Adrenal gland (tissue), 12 donors: Measurements from ENCODE around the gene GTPBP4. TPM values are rescaled to one million over a fixed set of nuclear protein-coding genes. Genes with fewer than 3 reads are reported as not detected.

Experiments
- DNase-seq, 7 donors: peaks; one replicate each; pipeline ENCODE4 v3.0.0-alpha.2; 2019 to 2020
- H3K27ac ChIP-seq, 5 donors: fragments of 200-600 bp; sonication (generic) in 4 of 5; 1 replicate in 3 of 5; 2 replicates in 2 of 5; pipeline versions ENCODE4 v1.5.1 to v1.8.0; 2016 to 2020; ENCODE audit warnings: mild to moderate bottlenecking in 1 of 5
- H3K27me3 ChIP-seq: fragments of 200-600 bp; 2 replicates; pipeline ENCODE4 v1.8.0; 2021
- H3K36me3 ChIP-seq, 2 donors: fragments of 200-600 bp; replicated peaks in 1 of 2; 1 replicate in 1 of 2; 2 replicates in 1 of 2; pipeline versions ENCODE4 v1.5.1 to v1.8.0; 2018 to 2022
- H3K4me1 ChIP-seq, 2 donors: fragments of 200-600 bp; replicated peaks in 1 of 2; 1 replicate in 1 of 2; 2 replicates in 1 of 2; pipeline versions ENCODE4 v1.5.1 to v1.8.0; 2018 to 2021
- H3K4me3 ChIP-seq, 4 donors: fragments of 200-600 bp; sonication (generic) in 3 of 4; one replicate each; pipeline ENCODE4 v1.5.1; 2016 to 2018
- H3K9me3 ChIP-seq, 3 donors: fragments of 200-600 bp; sonication (generic) in 1 of 3; replicated peaks in 1 of 3; 1 replicate in 2 of 3; 2 replicates in 1 of 3; pipeline versions ENCODE4 v1.5.1 to v1.8.0; 2016 to 2021
- CTCF ChIP-seq, 6 experiments: fragments of 450-650 bp in 4 of 6; fragments of 200-600 bp in 2 of 6; sonication (generic) in 1 of 6; IDR thresholded peaks; 1 replicate in 5 of 6; 2 replicates in 1 of 6; pipeline versions ENCODE4 v1.5.1 to v1.8.0; 2016 to 2021; ENCODE audit warnings: antibody characterized with exemption in 6 of 6, mild to moderate bottlenecking in 2 of 6, moderate library complexity in 1 of 6
- POLR2A ChIP-seq, 2 donors: fragments of 450-650 bp; IDR thresholded peaks; one replicate each; pipeline ENCODE4 v1.6.1; 2017; ENCODE audit warnings: antibody characterized with exemption in 2 of 2, mild to moderate bottlenecking in 2 of 2, moderate library complexity in 1 of 2
- WGBS, 4 donors: extraction: QIAGEN DNeasy Blood & Tissue Kit in 2 of 4; methylation state at CpG; one replicate each; pipeline versions ENCODE4 v1.1.5 to v1.1.7; 2013 to 2017; 5-methylcytosine and 5-hydroxymethylcytosine counted together
- intact Hi-C, 2 donors: fragments of 100-400 bp; cut with DNase I; formaldehyde crosslinking; loops; one replicate each; pipeline versions ENCODE4 v1.14.1 to v1.15.0; 2022 to 2023
- polyA plus RNA-seq, 3 donors: library from polyadenylated mRNA; stranded (reverse); fragments of 200-250 nt in 2 of 3; fragments of 350-450 nt in 1 of 3; fragmentation: Illumina TruSeq in 1 of 3; extraction: RNeasy Lipid Tissue Mini Kit (QIAGEN cat#74804) in 1 of 3; gene quantifications; one replicate each; pipeline ENCODE4 v1.2.3, GENCODE V29; 2013 to 2014
- total RNA-seq, 9 donors: library from RNA; depleted of rRNA in 4 of 9; stranded (reverse); fragments of >200 nt in 4 of 9; fragments of 120-200 nt in 1 of 9; fragmentation: NEBNext Ultra II Directional in 1 of 9; extraction: Animal tissue kit (Norgen Biotek cat#: 25700) in 1 of 9; gene quantifications; one replicate each; pipeline versions ENCODE4 v1.1.0 to v1.2.4, GENCODE V29; 2013 to 2023
- donor health status: healthy with polysubstance abuse.
- donor health status: Bipolar disorder and iron deficiency.
- donor health status: DM: yes; HTN: yes; CAD: no.
- donor health status: DM: no; HTN: no; CAD: no.
- donor health status: DM: no; HTN: no; CAD: no.
- donor health status: DM: yes; HTN: yes; CAD: no.

Gene GTPBP4
- total and polyA plus RNA-seq, 12 donors = 15.2 to 196 (median 33.4) TPM

DNA sequence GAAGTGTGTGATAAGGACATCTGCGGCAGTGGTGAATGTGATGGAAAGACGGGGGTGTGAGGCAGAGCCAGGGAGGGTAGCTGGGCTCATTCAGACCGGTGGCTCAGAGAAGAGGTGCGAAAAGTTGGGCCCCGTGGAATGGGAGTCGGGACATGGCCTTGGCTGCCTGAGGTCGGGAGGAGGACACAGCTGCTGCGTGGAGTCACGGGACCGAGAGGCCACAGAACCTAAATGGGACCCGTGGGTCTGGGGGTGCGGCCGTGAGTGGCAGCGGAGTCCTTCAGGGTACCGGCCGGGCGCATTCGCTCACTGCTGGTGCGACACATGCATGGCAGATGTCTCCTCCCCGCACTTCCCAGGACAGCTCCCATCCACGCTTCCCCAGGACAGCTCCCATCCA is 33.8 kb upstream of the GTPBP4 start:
- Histone ChIP-seq H3K4me1 (no peaks in the 10 kb centered on the region), H3K4me3 (no peak overlapping the region), H3K9me3 (no peaks in the 10 kb centered on the region), H3K27me3 (no peaks in the 10 kb centered on the region), H3K27ac (no peak overlapping the region), H3K36me3 (no peaks in the 10 kb centered on the region)
- intact Hi-C loops = no loop called here
- WGBS, 4 donors = 86 to 89% (median 88%) methylated on average over 11 to 21 of the region's 21 CpGs
- TF ChIP-seq CTCF (IDR thresholded peaks at IDR 0.05) = no peak
- no peak for DNase-seq

DNA sequence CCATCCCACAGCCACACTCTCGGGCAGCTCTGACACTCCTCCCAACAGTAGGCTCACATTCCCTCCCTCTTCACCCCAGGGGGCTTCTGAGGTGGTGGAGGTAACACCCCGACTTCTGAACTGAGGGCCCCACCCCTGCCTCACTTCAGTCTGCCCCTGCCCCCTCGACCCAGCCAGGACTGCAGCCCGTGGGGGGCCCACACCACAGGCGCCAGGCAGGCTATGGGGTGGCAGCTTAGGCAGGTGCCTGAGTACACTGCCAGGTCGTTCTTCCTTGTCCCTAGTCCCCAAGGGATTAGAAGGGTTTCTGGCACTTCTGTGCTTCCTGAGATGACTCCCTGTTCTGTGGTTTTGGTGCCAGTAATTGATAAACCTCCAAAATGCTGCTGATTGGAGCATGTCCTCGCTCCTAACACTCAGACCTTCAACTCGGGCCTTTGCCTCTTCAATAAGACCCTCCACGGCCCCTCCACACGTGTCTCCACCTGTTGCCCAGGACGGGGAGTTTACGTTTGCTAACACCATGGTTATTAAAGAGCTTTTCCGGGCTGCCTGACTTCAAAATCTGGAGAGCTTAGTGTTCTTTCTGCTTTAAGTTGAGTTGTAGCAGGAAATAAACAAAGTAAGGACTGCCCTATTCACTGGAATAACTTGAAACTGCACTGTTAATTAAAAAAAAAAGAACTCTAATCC is 33.0 kb upstream of the GTPBP4 start:
- Histone ChIP-seq H3K9me3 (no peaks in the 10 kb centered on the region), H3K4me3 (no peak overlapping the region), H3K4me1 (no peaks in the 10 kb centered on the region), H3K27ac (no peak overlapping the region), H3K27me3 (no peaks in the 10 kb centered on the region), H3K36me3 (no peaks in the 10 kb centered on the region)
- no peak for TF ChIP-seq CTCF (IDR thresholded peaks at IDR 0.05)
- no peak for TF ChIP-seq POLR2A (IDR thresholded peaks at IDR 0.05)
- WGBS, 4 donors = 51 to 59% (median 55%) methylated on average over 12 to 13 of the region's 13 CpGs
- no peak for DNase-seq
- intact Hi-C loops = no loop called here

GRCh38 chr10:955820-956217 is 32.4 kb upstream of the GTPBP4 start:
- Histone ChIP-seq H3K36me3 (no peaks in the 10 kb centered on the region), H3K27me3 (no peaks in the 10 kb centered on the region), H3K4me3 (no peak overlapping the region), H3K27ac (no peak overlapping the region), H3K9me3 (no peaks in the 10 kb centered on the region), H3K4me1 (no peaks in the 10 kb centered on the region)
- intact Hi-C loops = no loop called here
- 55 to 72% (median 61%) methylated on average over 7 to 9 of the region's 9 CpGs for WGBS, 4 donors
- no peak for TF ChIP-seq CTCF (IDR thresholded peaks at IDR 0.05)
- no peak for TF ChIP-seq POLR2A (IDR thresholded peaks at IDR 0.05)
- peak in 1 of 7 donors; percentile 32 for DNase-seq

- H3K36me3 ChIP-seq = no peaks in the 10 kb centered on the region
- no peak for DNase-seq
- no peak overlapping the region for H3K4me3 ChIP-seq
- intact Hi-C loops = no loop called here
- whole genome bisulfite sequencing, 4 donors = 94 to 96% (median 95%) methylated on average over 8 to 9 of the region's 9 CpGs
- H3K27ac ChIP-seq = no peak overlapping the region
- H3K27me3 ChIP-seq = no peaks in the 10 kb centered on the region
- no peaks in the 10 kb centered on the region for H3K9me3 ChIP-seq
- H3K4me1 ChIP-seq = peaks cover 0 to 7% of the 10 kb centered on the region in 2 donors
- TF ChIP-seq CTCF (IDR thresholded peaks at IDR 0.05) (no peak), POLR2A (IDR thresholded peaks at IDR 0.05) (no peak)
Observed at GRCh38 chr10:958106-958505, 30.1 kb upstream of the GTPBP4 start.
